ENCODE data around the gene SLC35E4. TPM values are rescaled to one million over a fixed set of nuclear protein-coding genes. Genes with fewer than 3 reads are reported as not detected.

The SLC35E4 gene, protein sequence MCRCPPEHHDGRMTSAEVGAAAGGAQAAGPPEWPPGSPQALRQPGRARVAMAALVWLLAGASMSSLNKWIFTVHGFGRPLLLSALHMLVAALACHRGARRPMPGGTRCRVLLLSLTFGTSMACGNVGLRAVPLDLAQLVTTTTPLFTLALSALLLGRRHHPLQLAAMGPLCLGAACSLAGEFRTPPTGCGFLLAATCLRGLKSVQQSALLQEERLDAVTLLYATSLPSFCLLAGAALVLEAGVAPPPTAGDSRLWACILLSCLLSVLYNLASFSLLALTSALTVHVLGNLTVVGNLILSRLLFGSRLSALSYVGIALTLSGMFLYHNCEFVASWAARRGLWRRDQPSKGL
- total RNA-seq (2.9 and 3.4 TPM in 2 replicates), polyA plus RNA-seq (0.39 and 0.43 TPM in 2 replicates), polyA minus RNA-seq (2.5 and 3.2 TPM in 2 replicates)
- total RNA-seq (2013), result 0.77 TPM

GRCh38 chr22:30635273-30636225, at the start of gene SLC35E4:
TSS of gene SLC35E4 (plus strand) at chr22:30635781. CDS start at chr22:30636451, 670 bp downstream.
- Histone ChIP-seq H3K4me2 (replicated peaks; ENCODE audit: low read depth, low read length, poor library complexity, severe bottlenecking) (peak within 1 kb of the TSS; percentile 99), H3K27ac (ENCODE audit: low read length in 2 of 2) (peak within 1 kb of the TSS; percentile 82 to 88), H2AFZ (ENCODE audit: insufficient read depth, low read depth, low read length, poor library complexity, severe bottlenecking) (peak within 1 kb of the TSS; percentile 93), H3K9ac (ENCODE audit: low read length) (peak within 1 kb of the TSS; percentile 77), H3K36me3 (replicated peaks in 1 of 2; ENCODE audit: control extremely low read depth in 1 of 2, control insufficient read depth in 1 of 2, extremely low read depth in 1 of 2, insufficient read depth in 2 of 2, low read length in 1 of 2) (no peaks in the 10 kb centered on the region), H3K4me1 (ENCODE audit: control insufficient read depth in 2 of 2, insufficient read depth in 2 of 2, low read length in 2 of 2) (peaks cover 18 to 28% of the 10 kb centered on the region in 2 donors), H3K79me2 (ENCODE audit: control insufficient read depth, insufficient read depth, low read length) (no peaks in the 10 kb centered on the region), H3K4me3 (ENCODE audit: control extremely low read depth in 1 of 5, extremely low read depth in 1 of 5, insufficient read depth in 1 of 5, low read depth in 2 of 5, low read length in 4 of 5) (peak within 1 kb of the TSS in 4 of 5 experiments; percentile 52 to 79 (median 65)), H3K9me3 (ENCODE audit: control extremely low read depth in 1 of 3, control insufficient read depth in 2 of 3, insufficient read depth in 1 of 3, low read length in 2 of 3) (no peaks in the 10 kb centered on the region), H4K20me1 (ENCODE audit: control insufficient read depth, insufficient read depth, low read length, poor library complexity, severe bottlenecking) (no peaks in the 10 kb centered on the region), H3K27me3 (replicated peaks in 1 of 4; ENCODE audit: control extremely low read depth in 1 of 4, control insufficient read depth in 3 of 4, insufficient read depth in 4 of 4, low read length in 3 of 4) (no peaks in the 10 kb centered on the region)
- DNase-seq, result peak; percentile 93
- no peak for TF ChIP-seq EZH2 (IDR thresholded peaks at IDR 0.05; ENCODE audit: borderline replicate concordance, insufficient read depth, low read depth, low read length, poor library complexity, severe bottlenecking)
- TF ChIP-seq, protein P1, sequence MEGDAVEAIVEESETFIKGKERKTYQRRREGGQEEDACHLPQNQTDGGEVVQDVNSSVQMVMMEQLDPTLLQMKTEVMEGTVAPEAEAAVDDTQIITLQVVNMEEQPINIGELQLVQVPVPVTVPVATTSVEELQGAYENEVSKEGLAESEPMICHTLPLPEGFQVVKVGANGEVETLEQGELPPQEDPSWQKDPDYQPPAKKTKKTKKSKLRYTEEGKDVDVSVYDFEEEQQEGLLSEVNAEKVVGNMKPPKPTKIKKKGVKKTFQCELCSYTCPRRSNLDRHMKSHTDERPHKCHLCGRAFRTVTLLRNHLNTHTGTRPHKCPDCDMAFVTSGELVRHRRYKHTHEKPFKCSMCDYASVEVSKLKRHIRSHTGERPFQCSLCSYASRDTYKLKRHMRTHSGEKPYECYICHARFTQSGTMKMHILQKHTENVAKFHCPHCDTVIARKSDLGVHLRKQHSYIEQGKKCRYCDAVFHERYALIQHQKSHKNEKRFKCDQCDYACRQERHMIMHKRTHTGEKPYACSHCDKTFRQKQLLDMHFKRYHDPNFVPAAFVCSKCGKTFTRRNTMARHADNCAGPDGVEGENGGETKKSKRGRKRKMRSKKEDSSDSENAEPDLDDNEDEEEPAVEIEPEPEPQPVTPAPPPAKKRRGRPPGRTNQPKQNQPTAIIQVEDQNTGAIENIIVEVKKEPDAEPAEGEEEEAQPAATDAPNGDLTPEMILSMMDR (IDR thresholded peaks at IDR 0.05), result no peak
- peaks cover 3% of the 10 kb centered on the region for H3K9me3 Mint-ChIP-seq (ENCODE audit: insufficient read depth)
- under 1% methylated on average over 75 of the region's 75 CpGs for WGBS (ENCODE audit: insufficient coverage)
- no peaks in the 10 kb centered on the region for H3K27me3 Mint-ChIP-seq
- H3K4me1 Mint-ChIP-seq, result peaks cover 19% of the 10 kb centered on the region
- ChIA-PET CTCF (interaction anchor here (0.6 to 4.8 kb wide), 27 partner anchors 10 to 788 kb away, joined by 3 to 105 read pairs (median 4); partner anchors contain the start of genes DUSP18, LIMK2, MORC2 and TCN2), POLR2A (interaction anchor here (0.6 to 1.9 kb wide), 12 partner anchors 11 to 1002 kb away, joined by 3 to 10 read pairs (median 4); partner anchors contain the start of genes DUSP18, MORC2, PES1 and SMTN)
- ATAC-seq (ENCODE audit: low read depth), result peak; percentile 85
- intact Hi-C loops (cut with micrococcal nuclease), result loop anchor here (1.0 to 2.0 kb wide), 4 partner anchors 14 to 334 kb away; partner anchors contain the start of genes DUSP18, TCN2 and TUG1
- H3K27ac Mint-ChIP-seq, result peak within 1 kb of the TSS; percentile 94
- H3K4me3 Mint-ChIP-seq, result peak within 1 kb of the TSS; percentile 88
